Sciatic nerve (tissue), 2 donors: ENCODE results near the gene GRAMD2A. TPM values are rescaled to one million over a fixed set of nuclear protein-coding genes. Genes with fewer than 3 reads are reported as not detected.

Source experiments
- ATAC-seq: fragments of 200-7000 bp; cut with Tn5 transposase; one replicate; pipeline ENCODE4 v1.9.1; 2020; ENCODE audit warnings: mild to moderate bottlenecking, moderate library complexity
- DNase-seq: peaks from one replicate; pipeline ENCODE4 v3.0.0-alpha.2; 2020; ENCODE audit warnings: low spot score
- intact Hi-C: fragments of 100-400 bp; cut with DNase I; formaldehyde crosslinking; loops from one replicate; pipeline ENCODE4 v1.14.2; 2022
- total RNA-seq: library from RNA; stranded (reverse); fragmentation: NEBNext Ultra II Directional; extraction: Animal tissue kit (Norgen Biotek cat#: 25700); gene quantifications from one replicate; pipeline ENCODE4 v1.2.1, GENCODE V29; 2021
- donor health status: DM: no; HTN: no; CAD: no.
- donor health status: DM: no; HTN: no; CAD: no.

GRAMD2A gene
- total RNA-seq, 1 donor from 2014 or later, result 6.7 TPM

DNA sequence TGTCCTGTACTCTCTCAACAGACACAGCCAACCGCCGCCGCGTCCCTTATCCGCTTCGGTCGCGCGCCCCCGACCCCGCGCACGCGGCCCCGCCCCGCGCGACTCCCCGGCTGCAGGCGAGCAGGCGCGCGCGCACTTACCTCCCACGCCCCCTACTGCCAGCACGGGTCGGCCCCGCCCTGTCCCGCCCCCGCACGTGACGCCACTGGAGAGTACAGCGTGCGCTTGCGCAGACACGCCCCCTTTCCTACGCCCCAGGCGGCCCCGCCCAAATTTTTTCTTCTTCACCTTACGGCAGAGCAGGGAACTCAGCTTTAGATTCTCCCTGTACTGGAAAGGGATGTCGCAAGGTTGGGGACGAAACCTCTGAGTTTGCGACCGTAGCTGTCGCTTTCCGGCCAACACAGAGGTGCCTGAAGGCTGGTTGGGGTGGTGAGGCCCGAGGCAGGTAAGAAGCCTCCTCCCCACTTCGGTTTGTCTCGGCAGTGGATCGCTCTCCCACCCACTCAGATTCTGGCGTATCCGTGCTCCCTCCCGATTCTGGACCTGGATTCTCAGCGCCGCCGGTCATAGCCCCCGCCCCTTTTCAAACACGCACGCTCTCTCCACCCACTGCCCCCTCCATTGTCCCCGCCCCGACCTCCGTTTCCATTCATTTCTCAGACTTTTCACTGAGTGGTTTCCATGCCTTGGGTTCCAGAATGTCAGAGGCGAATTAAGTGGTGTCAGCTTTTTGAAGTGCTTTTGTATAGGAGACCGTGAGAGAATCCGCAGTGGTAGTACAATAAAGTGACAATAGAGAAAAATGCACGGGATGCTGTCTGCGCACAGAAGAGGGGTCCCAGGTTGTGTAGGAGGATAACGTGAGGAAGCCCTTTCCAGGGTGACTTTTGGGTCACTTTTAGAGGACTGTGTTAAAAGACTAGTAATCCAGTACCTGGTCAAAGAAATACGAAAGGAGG lies 79.3 kb downstream of the GRAMD2A start, which contains the start of the genes MYO9A and SENP8:
MYO9A (minus strand) TSS at position 134 of the 962 bp plus-strand sequence. CDS start 71,587 bp downstream, outside the sequence.
SENP8 (plus strand) TSS at position 387 of the 962 bp plus-strand sequence. CDS start 21,221 bp downstream, outside the sequence.
- ATAC-seq (peak; percentile 94), DNase-seq (peak; percentile 99)
- intact Hi-C loops, result no loop called here

DNA sequence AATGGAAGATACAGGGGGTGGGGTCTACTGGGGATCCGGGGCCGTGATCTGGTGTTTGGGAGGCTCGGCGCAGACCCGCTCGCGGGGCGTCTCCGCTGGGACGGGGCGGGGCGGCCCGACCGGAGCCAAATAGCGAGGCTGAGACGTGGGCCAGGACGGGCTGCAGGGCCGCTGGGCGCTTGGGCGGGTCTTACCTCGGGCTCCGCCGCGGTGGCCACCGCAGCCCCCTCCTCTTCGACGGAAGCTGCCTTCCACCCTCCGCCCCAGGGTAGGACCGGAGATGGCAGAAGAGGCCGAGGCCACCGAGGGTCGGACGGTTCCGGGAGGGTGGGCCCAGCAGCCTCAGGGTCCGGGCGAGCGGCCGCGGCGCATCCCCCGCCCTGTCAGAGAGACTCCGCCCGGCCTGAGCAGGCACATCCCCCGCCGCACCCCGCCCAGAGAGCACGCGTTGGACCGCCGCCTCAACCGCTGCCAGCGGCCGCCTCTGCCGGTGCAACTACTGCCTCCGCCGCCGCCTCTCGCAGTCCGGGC lies 80.0 kb downstream of the GRAMD2A start:
- intact Hi-C loops, result no loop called here
- ATAC-seq, result peak; percentile 85

DNA sequence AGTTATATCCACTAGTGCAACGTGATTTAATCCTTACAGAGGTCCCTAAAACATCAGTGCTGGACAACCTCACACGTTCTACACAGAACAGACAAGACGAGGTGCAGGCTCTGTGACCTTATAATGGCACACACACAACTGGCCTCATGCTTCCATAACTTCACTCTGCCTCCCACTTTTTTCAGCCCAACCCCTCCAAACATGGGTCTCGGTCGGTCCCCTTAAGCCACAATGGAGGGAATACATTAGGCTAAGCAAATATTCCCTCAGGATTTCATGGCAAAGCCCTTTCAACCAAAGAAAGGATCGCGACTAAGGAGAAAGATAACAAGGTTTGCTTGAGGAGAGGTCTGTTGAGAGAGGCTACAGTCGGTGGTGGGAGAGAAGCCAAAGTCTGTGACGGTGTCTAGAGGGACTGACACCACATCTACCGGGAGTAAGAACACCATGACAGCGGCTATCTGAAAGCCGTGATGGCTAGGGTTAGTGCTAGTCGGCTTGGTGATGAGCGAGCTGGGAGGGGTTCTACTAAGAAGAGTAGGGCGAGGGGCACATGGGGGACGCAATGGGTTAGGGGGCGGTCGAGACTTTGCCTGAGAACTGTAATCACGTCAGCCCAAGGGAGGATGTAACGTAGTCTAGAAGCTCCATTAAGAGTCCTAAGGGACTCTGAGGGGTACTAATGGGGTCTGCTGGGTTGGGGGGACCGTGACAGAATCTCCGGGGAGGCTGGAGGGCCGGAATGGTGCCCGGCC lies 80.7 kb downstream of the GRAMD2A start:
- ATAC-seq, result peak; percentile 29
- intact Hi-C loops, result no loop called here
- peak; percentile 68 for DNase-seq

More for the DNA sequence above, 80.0 kb downstream of the GRAMD2A start:
- DNase-seq, result no peak

DNA sequence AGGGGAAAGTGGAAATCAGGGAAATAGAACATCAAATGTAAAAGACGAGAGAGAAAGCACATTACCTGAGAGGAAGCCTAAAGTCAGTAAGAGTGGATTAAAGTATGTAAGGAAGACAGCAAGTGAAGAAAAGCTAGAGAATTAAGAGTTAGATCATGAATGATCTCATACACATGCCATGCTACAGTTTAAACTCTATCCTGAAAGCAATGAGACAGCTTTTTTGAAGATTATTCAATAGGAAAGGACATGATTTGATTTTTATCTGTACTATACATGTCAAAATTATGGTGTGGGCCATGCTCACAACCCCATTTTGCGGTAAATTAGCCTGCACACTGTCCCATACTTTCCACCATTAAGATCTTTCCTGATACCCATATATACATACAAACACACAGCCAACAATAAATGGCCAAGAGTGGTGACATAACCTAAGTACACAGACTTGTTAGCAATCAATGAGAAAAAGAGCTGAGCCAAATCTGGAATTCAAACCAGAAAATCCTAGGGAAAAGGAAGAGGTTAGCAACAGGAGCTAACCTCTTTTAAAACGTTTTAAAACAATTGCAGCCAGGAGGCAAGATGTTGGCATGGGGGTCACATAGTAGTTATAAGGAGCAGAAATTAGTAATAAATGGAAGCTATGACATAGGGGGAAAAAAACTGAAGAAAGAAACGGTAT lies 84.1 kb downstream of the GRAMD2A start:
- intact Hi-C loops, result no loop called here
- DNase-seq (no peak), ATAC-seq (no peak)

DNA sequence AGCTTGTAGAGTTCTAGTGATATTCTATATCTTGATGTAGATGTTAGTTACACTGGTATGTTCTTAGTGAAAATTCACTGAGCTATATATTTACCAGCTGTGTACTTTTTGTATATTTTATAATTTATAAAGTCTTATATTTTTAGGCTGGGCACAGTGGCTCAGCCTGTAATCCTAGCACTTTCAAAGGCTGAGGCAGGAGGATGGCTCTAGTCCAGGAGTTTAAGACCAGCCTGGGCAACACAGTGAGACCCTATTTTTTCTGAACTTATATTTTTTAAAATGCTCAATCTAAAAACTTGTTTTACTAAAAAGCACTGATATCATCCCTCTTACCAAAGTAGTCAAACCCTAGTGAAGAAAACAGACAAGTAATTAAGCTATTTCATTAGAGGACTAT lies 84.8 kb downstream of the GRAMD2A start:
- no peak for ATAC-seq
- intact Hi-C loops, result no loop called here
- DNase-seq, result no peak

DNA sequence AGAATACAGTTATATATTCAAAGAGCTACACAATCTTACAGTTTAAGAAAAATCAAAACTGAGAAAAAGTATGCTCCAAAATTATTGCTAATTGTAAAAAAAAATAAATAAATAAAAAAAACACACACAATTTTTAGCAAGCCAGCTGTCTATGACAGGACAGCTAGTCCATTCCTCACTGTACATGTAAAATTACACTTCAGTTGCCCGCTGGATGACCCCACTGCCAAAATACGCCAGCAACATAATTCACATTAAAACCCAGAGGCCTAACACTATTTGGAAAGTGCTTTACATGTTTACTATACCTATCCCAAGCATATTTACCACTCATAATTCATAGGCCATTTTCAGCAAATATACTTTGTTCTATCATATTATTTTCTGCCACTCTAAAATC lies 85.5 kb downstream of the GRAMD2A start:
- ATAC-seq (no peak), DNase-seq (no peak)
- intact Hi-C loops, result no loop called here

DNA sequence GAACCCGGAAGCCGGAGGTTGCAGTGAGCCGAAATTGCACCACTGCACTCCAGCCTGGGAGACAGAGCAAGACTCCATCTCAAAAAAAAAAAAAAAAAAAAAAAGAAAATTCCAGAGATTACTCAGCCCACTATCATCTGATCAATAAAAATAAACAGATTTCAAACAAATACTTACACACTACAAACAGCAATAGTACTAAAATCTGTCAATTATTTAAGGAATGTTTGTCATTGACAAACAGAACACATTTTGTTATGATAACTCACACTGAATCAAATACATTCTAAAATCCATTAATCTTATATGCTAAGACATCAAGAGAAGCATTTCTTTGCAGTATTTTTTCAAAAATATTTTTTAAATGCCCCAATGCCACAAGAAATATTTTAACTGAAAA lies 87.2 kb downstream of the GRAMD2A start:
- intact Hi-C loops, result no loop called here
- DNase-seq, result no peak

More for the DNA sequence above, 87.2 kb downstream of the GRAMD2A start:
- ATAC-seq, result no peak

Other genes starting within 250 kb of the GRAMD2A start
- 98.7 TPM for gene MYO9A, start 79.6 kb downstream of the GRAMD2A start, total RNA-seq
- 2.4 TPM for gene SENP8, start 79.4 kb downstream of the GRAMD2A start, total RNA-seq
- gene PKM, start 33.4 kb upstream of the GRAMD2A start, total RNA-seq, result 385 TPM
- 113 TPM for gene PARP6, start 74.8 kb upstream of the GRAMD2A start, total RNA-seq
- gene CELF6, start 122.4 kb upstream of the GRAMD2A start, total RNA-seq, result 3.3 TPM
- 102 TPM for gene HEXA, start 178.2 kb upstream of the GRAMD2A start, total RNA-seq
- gene TMEM202, start 200.5 kb upstream of the GRAMD2A start, total RNA-seq, result not detected